NCI-H226 (cell line): ENCODE results near the gene SLC6A18.
"Not testable (repeated sequence)": the region's sequence is repeated elsewhere in the genome, so short reads cannot be mapped to it uniquely, and the experiment has no call there.

Experiments
- DNase-seq: peaks from one replicate; pipeline ENCODE4 v3.0.0-alpha.2; 2015

SLC6A18 gene

GRCh38 chr5:1259806-1260480 lies 34.8 kb downstream of the SLC6A18 start:
- no peak for DNase-seq

- DNase-seq = no peak
These were observed 36.5 kb downstream of the SLC6A18 start for GRCh38 chr5:1261643-1262042.

- DNase-seq = no peak
These were observed 37.2 kb downstream of the SLC6A18 start for GRCh38 chr5:1262381-1262780.

GRCh38 chr5:1264211-1264610 lies 39.0 kb downstream of the SLC6A18 start:
- DNase-seq = no peak

- DNase-seq = no peak
These were observed 39.8 kb downstream of the SLC6A18 start for GRCh38 chr5:1265026-1265425.

- DNase-seq = no peak
These were observed 40.6 kb downstream of the SLC6A18 start for GRCh38 chr5:1265461-1266455.

- DNase-seq = no peak
These were observed 41.6 kb downstream of the SLC6A18 start for GRCh38 chr5:1266791-1267190.

GRCh38 chr5:1267464-1267863 lies 42.3 kb downstream of the SLC6A18 start:
- DNase-seq = not testable (repeated sequence)

GRCh38 chr5:1268056-1268455 lies 42.9 kb downstream of the SLC6A18 start:
- DNase-seq = no peak

- DNase-seq = no peak
These were observed 43.5 kb downstream of the SLC6A18 start for GRCh38 chr5:1268666-1269065.

GRCh38 chr5:1270426-1270825 lies 45.2 kb downstream of the SLC6A18 start:
- no peak for DNase-seq

- no peak for DNase-seq
These were observed 46.0 kb downstream of the SLC6A18 start for GRCh38 chr5:1270933-1271914.

GRCh38 chr5:1272201-1272600 lies 47.0 kb downstream of the SLC6A18 start:
- no peak for DNase-seq

GRCh38 chr5:1273745-1274144 lies 48.6 kb downstream of the SLC6A18 start:
- no peak for DNase-seq

- no peak for DNase-seq
These were observed 49.3 kb downstream of the SLC6A18 start for GRCh38 chr5:1274471-1274870.

- not testable (repeated sequence) for DNase-seq
These were observed 50.5 kb downstream of the SLC6A18 start for GRCh38 chr5:1275397-1276391.

GRCh38 chr5:1276930-1277329 lies 51.7 kb downstream of the SLC6A18 start:
- DNase-seq = no peak

GRCh38 chr5:1277331-1277730 lies 52.1 kb downstream of the SLC6A18 start:
- no peak for DNase-seq

GRCh38 chr5:1277781-1278180 lies 52.6 kb downstream of the SLC6A18 start:
- DNase-seq = no peak

GRCh38 chr5:1278216-1278615 lies 53.0 kb downstream of the SLC6A18 start:
- no peak for DNase-seq

- no peak for DNase-seq
These were observed 53.7 kb downstream of the SLC6A18 start for GRCh38 chr5:1278656-1279442.
